HepG2 (cell line): Measurements from ENCODE around the gene SECTM1. TPM values are rescaled to one million over a fixed set of nuclear protein-coding genes. Genes with fewer than 3 reads are reported as not detected.

Source experiments
- ARID3A ChIP-seq: IDR thresholded peaks from 2 replicates; pipeline ENCODE4 v1.6.1; 2012; ENCODE audit warnings: low read depth, low read length, improper control_type of control experiment
- HES4 ChIP-seq: sonication (generic); formaldehyde crosslinking; IDR thresholded peaks from 2 replicates; pipeline ENCODE4 v1.9.0; 2021; ENCODE audit warnings: mild to moderate bottlenecking, missing genetic modification reagents, borderline replicate concordance
- HNRNPK ChIP-seq: fragments of 200-400 bp; formaldehyde crosslinking; IDR thresholded peaks from 2 replicates; pipeline ENCODE4 v1.6.1; 2018; ENCODE audit warnings: low read length, low read depth, moderate library complexity, mild to moderate bottlenecking; ENCODE audit not compliant: poor library complexity, severe bottlenecking
- KDM6A ChIP-seq: IDR thresholded peaks from 2 replicates; pipeline ENCODE4 v1.6.1; 2016; ENCODE audit warnings: low read depth
- KLF9 ChIP-seq: IDR thresholded peaks from 2 replicates; pipeline ENCODE4 v1.6.1; 2016; ENCODE audit warnings: low read depth
- NFATC3 ChIP-seq: sonication (generic); formaldehyde crosslinking; IDR thresholded peaks from 2 replicates; pipeline ENCODE4 v1.5.1; 2020; ENCODE audit warnings: mild to moderate bottlenecking, missing genetic modification reagents
- PHF8 ChIP-seq: sonication (generic); formaldehyde crosslinking; IDR thresholded peaks from 2 replicates; pipeline ENCODE4 v1.5.0; 2020; ENCODE audit warnings: missing genetic modification reagents
- SOX5 ChIP-seq: IDR thresholded peaks from 2 replicates; pipeline ENCODE4 v1.6.1; 2016; ENCODE audit warnings: borderline replicate concordance
- SP5 ChIP-seq: IDR thresholded peaks from 2 replicates; pipeline ENCODE4 v1.6.1; 2016; ENCODE audit warnings: low read depth, borderline replicate concordance
- SRY ChIP-seq: sonication (generic); formaldehyde crosslinking; IDR thresholded peaks from 2 replicates; pipeline ENCODE4 v1.8.0; 2022; ENCODE audit warnings: mild to moderate bottlenecking, missing genetic modification reagents
- XRCC5 ChIP-seq: fragments of 200-400 bp; formaldehyde crosslinking; optimal IDR thresholded peaks from 2 replicates; pipeline ENCODE3; 2017; ENCODE audit warnings: mild to moderate bottlenecking, low read length
- ZFY ChIP-seq: sonication (generic); formaldehyde crosslinking; IDR thresholded peaks from 2 replicates; pipeline ENCODE4 v1.4.0; 2020; ENCODE audit warnings: missing genetic modification reagents
- ZGPAT ChIP-seq: IDR thresholded peaks from 2 replicates; pipeline ENCODE4 v1.6.1; 2016; ENCODE audit warnings: mild to moderate bottlenecking
- ZNF251 ChIP-seq: sonication (generic); formaldehyde crosslinking; IDR thresholded peaks from 2 replicates; pipeline ENCODE4 v1.9.0; 2021; ENCODE audit warnings: mild to moderate bottlenecking, missing genetic modification reagents
- ZNF280D ChIP-seq: sonication (generic); formaldehyde crosslinking; IDR thresholded peaks from 2 replicates; pipeline ENCODE4 v1.5.1; 2020; ENCODE audit warnings: mild to moderate bottlenecking, missing genetic modification reagents
- ZNF292 ChIP-seq: sonication (generic); formaldehyde crosslinking; IDR thresholded peaks from 2 replicates; pipeline ENCODE4 v1.8.1; 2022; ENCODE audit warnings: mild to moderate bottlenecking, low read depth, missing genetic modification reagents, borderline replicate concordance
- ZNF567 ChIP-seq: sonication (generic); formaldehyde crosslinking; IDR thresholded peaks from 2 replicates; pipeline ENCODE4 v1.8.1; 2023; ENCODE audit warnings: mild to moderate bottlenecking, missing genetic modification reagents, borderline replicate concordance
- ZNF574 ChIP-seq: sonication (generic); formaldehyde crosslinking; IDR thresholded peaks from 2 replicates; pipeline ENCODE4 v1.4.0; 2020; ENCODE audit warnings: missing genetic modification reagents
- polyA plus RNA-seq, 8 experiments: library from polyadenylated mRNA; depleted of rRNA in 3 of 8; stranded (reverse) in 7 of 8; unstranded in 1 of 8; fragments of >200 nt; fragmentation: Illumina TruSeq in 4 of 8; extraction: Trizol in 4 of 8; gene quantifications; 2 replicates each; pipeline versions ENCODE4 v1.2.1 to v1.2.3, GENCODE V29; 2011 to 2016; ENCODE audit warnings: low read depth in 4 of 8, missing spikeins in 1 of 8, mixed read lengths in 1 of 8; ENCODE audit not compliant: insufficient read depth in 1 of 8
- total RNA-seq, 5 experiments: library from RNA; depleted of rRNA; stranded (reverse); fragments of >200 nt; fragmentation: Illumina TruSeq; extraction: Trizol; gene quantifications; 2 replicates each; pipeline ENCODE4 v1.2.3, GENCODE V29; 2016; ENCODE audit warnings: low read depth in 1 of 5
- TF ChIP-seq, protein P1 (sequence below): IDR thresholded peaks from 2 replicates; pipeline ENCODE4 v1.6.1; 2016

Gene SECTM1
- total and polyA plus RNA-seq, 2 of the 13 experiments (the other 11 are each of a cell fraction or from before 2014, with no cell fraction given), result 3.5 to 5.3 TPM

DNA sequence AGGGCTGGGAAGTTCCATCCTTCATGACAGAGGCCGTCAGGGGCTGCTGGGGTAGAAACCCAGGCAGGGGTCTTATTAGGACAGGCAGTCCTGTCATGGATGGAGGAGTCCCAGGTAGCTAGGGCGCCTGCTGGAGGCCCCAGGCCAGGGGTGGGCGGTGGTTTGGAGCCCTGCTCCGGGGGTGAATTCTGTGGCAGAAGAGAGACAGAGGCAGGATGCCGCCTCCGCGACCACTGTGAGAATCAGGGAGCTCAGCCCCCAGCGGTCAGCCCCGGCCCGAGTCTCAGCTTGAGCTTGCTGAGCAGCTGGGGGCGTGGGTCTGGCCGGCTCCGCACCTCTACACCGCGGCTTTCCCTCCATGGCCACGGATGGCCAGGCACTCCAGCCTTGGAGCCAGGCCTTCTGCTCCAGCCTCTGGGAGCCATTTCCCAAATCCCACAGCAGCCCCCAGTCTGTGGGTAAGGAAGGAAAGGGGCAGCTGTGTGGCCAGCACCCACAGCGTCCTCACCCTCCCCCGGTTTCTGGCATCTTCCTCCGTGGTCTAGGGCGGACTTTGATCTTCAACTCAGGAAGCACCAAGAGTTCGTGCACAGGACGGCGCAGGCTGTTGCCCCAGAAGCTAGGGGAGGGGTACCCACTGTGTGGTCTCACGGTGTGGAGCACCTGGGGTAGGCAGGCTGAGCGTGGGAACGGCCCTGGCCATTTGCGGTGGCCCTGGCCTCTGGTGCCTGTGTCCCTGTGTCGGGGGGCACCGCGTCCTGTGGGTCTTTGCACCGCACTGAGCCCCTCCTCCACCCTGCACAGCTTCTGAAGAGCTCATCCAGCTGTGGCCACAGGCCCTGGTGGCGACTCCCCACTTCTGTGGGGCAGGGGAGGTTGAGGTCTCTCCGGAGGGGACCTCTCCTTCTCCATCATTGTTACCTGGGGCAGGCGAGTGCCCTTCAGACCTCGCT, 30.3 kb downstream of the SECTM1 start (continued):
- TF ChIP-seq HES4 (CRISPR knock-in tag) (peak; percentile 87; the same call in 1 of the 2 replicates), ZNF251 (CRISPR knock-in tag) (no peak), KDM6A (0 out of 2 replicates have a peak, but pooled peaks have one; percentile 39), ARID3A (no peak), ZNF292 (CRISPR knock-in tag) (peak; percentile 78; the same call in 1 of the 2 replicates), XRCC5 (peak; percentile 29), ZNF280D (CRISPR knock-in tag) (peak; percentile 91; the same call in 1 of the 2 replicates), KLF9 (CRISPR knock-in tag) (0 out of 2 replicates have a peak, but pooled peaks have one; percentile 57), ZNF567 (CRISPR knock-in tag) (0 out of 2 replicates have a peak, but pooled peaks have one; percentile 79), SRY (CRISPR knock-in tag) (peak; percentile 16; the same call in 1 of the 2 replicates), PHF8 (CRISPR knock-in tag) (peak; percentile 43; the same call in 1 of the 2 replicates), SP5 (CRISPR knock-in tag) (peak; percentile 67), ZFY (CRISPR knock-in tag) (peak; percentile 62; the same call in 1 of the 2 replicates), NFATC3 (CRISPR knock-in tag) (no peak), ZGPAT (CRISPR knock-in tag) (peak; percentile 59), SOX5 (peak; percentile 31; the same call in 1 of the 2 replicates), HNRNPK (no peak), ZNF574 (CRISPR knock-in tag) (peak; percentile 60)
- TF ChIP-seq, protein P1, sequence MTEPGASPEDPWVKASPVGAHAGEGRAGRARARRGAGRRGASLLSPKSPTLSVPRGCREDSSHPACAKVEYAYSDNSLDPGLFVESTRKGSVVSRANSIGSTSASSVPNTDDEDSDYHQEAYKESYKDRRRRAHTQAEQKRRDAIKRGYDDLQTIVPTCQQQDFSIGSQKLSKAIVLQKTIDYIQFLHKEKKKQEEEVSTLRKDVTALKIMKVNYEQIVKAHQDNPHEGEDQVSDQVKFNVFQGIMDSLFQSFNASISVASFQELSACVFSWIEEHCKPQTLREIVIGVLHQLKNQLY, result 0 out of 2 replicates have a peak, but pooled peaks have one; percentile 20
